K562 (cell line): ENCODE data around the gene AKAP7. TPM values are rescaled to one million over a fixed set of nuclear protein-coding genes. Genes with fewer than 3 reads are reported as not detected.

Experiments used
- ATAC-seq: fragments of 200-7000 bp; cut with Tn5 transposase; 3 replicates; pipeline ENCODE4 v1.9.1; 2020; ENCODE audit warnings: moderate library complexity
- BruUV-seq: library from RNA; stranded (reverse); fragments of 400-500 nt; replicated peaks from 2 replicates; lab custom pipeline; 2021; lab: Mats Ljungman, UMichigan
- CTCF ChIA-PET: fragments of 300-600 bp; formaldehyde crosslinking; extraction: SDS; loops from one replicate; lab custom pipeline; 2021; ENCODE audit warnings: low intra/inter-chr PET ratio; lab: Yijun Ruan, JAX
- POLR2A ChIA-PET: fragments of 300-600, 350-650 bp; sonication (Branson Sonifier 250); formaldehyde crosslinking; extraction: SDS; loops from one replicate; lab custom pipeline; 2021; ENCODE audit warnings: antibody characterized with exemption, inconsistent platforms; lab: Yijun Ruan, JAX
- DNase-seq, 4 experiments: peaks; one replicate each; pipeline versions ENCODE4 v3.0.0 to v3.0.0-alpha.2; 2011 to 2018; ENCODE audit warnings: low spot score in 3 of 4, mixed read lengths in 3 of 4; ENCODE audit errors: extremely low read depth in 1 of 4
- FAIRE-seq: peaks from 2 replicates; lab custom pipeline; 2011; peaks lifted over from hg19 to GRCh38; lab: Jason Lieb, UNC
- H2AFZ ChIP-seq: 2 replicates; pipeline ENCODE4 v1.6.0; 2011; ENCODE audit warnings: low read depth, low read length, control low read depth, inconsistent platforms
- H3K27ac ChIP-seq: fragments of 200-600 bp; 3 replicates; pipeline ENCODE4 v1.8.0; 2011; ENCODE audit warnings: low read depth, mild to moderate bottlenecking, control low read depth, inconsistent platforms, low read length, moderate library complexity, mixed read lengths; ENCODE audit errors: extremely low read depth
- H3K27me3 ChIP-seq, 2 experiments: fragments of 300-600 bp in 1 of 2; 2 replicates in 1 of 2; 3 replicates in 1 of 2; pipeline versions ENCODE4 v1.6.0 to v1.8.0; 2011; ENCODE audit warnings: inconsistent platforms in 2 of 2, low read length in 2 of 2, mild to moderate bottlenecking in 1 of 2, mixed read lengths in 1 of 2, moderate library complexity in 1 of 2; ENCODE audit not compliant: control insufficient read depth in 2 of 2, insufficient read depth in 2 of 2
- H3K36me3 ChIP-seq: fragments of 300-600 bp; 3 replicates; pipeline ENCODE4 v1.8.0; 2011; ENCODE audit warnings: mild to moderate bottlenecking, low read length, inconsistent platforms; ENCODE audit not compliant: control insufficient read depth, insufficient read depth
- H3K4me1 ChIP-seq, 2 experiments: fragments of 200-600 bp in 1 of 2; replicated peaks in 1 of 2; 2 replicates in 1 of 2; 3 replicates in 1 of 2; pipeline versions ENCODE4 v1.5.1 to v1.8.0; 2011; ENCODE audit warnings: inconsistent platforms in 2 of 2, low read length in 2 of 2, mild to moderate bottlenecking in 1 of 2, mixed read lengths in 1 of 2, moderate library complexity in 1 of 2; ENCODE audit not compliant: control insufficient read depth in 2 of 2, insufficient read depth in 2 of 2
- H3K4me2 ChIP-seq: 2 replicates; pipeline ENCODE4 v1.6.1; 2011; ENCODE audit warnings: low read length, control low read depth, inconsistent platforms, mixed read lengths; ENCODE audit not compliant: insufficient read depth
- H3K4me3 ChIP-seq: fragments of 200-600 bp; sonication (generic), shearing (Covaris generic); 2 replicates; pipeline ENCODE4 v1.5.1; 2016; ENCODE audit warnings: control low read depth, inconsistent platforms
- H3K79me2 ChIP-seq: fragments of 200-600 bp; 3 replicates; pipeline ENCODE4 v1.8.0; 2011; ENCODE audit warnings: low read length, inconsistent platforms; ENCODE audit not compliant: control insufficient read depth, insufficient read depth
- H3K9ac ChIP-seq, 2 experiments: 2 replicates each; pipeline versions ENCODE4 v1.6.0 to v1.6.1; 2011; ENCODE audit warnings: low read depth in 2 of 2, low read length in 2 of 2, control low read depth in 1 of 2, inconsistent platforms in 1 of 2, mild to moderate bottlenecking in 1 of 2, mixed read lengths in 1 of 2; ENCODE audit not compliant: insufficient read depth in 1 of 2
- H3K9me1 ChIP-seq: one replicate; pipeline ENCODE4 v1.6.0; 2011; ENCODE audit warnings: inconsistent platforms, mild to moderate bottlenecking, low read length, moderate library complexity; ENCODE audit not compliant: control insufficient read depth, insufficient read depth
- H3K9me3 ChIP-seq: replicated peaks from 2 replicates; pipeline ENCODE4 v1.5.1; 2011; ENCODE audit warnings: low read depth, low read length, inconsistent platforms; ENCODE audit not compliant: control insufficient read depth, insufficient read depth
- H4K20me1 ChIP-seq: replicated peaks from 2 replicates; pipeline ENCODE4 v1.6.1; 2011; ENCODE audit warnings: low read length, inconsistent platforms, mixed read lengths; ENCODE audit not compliant: control insufficient read depth, insufficient read depth
- ETV1 ChIP-seq: fragments of 450-650 bp; conservative IDR thresholded peaks from 2 replicates; pipeline ENCODE4 v1.6.1; 2016; ENCODE audit warnings: missing genetic modification characterization, control low read depth, low read depth, missing compliant biosample characterization
- ILK ChIP-seq: fragments of 450-650 bp; IDR thresholded peaks from 2 replicates; pipeline ENCODE4 v1.6.1; 2016; ENCODE audit warnings: missing genetic modification characterization, low read depth, mild to moderate bottlenecking, missing compliant biosample characterization, moderate library complexity, borderline replicate concordance
- POLR2B ChIP-seq: fragments of 450-650 bp; IDR thresholded peaks from 2 replicates; pipeline ENCODE4 v1.6.1; 2018; ENCODE audit warnings: low read depth; ENCODE audit not compliant: partially characterized antibody
- POLR3G ChIP-seq: IDR thresholded peaks from 2 replicates; pipeline ENCODE4 v1.6.1; 2011; ENCODE audit not compliant: insufficient read length, insufficient replicate concordance; ENCODE audit errors: extremely low read depth
- SIRT6 ChIP-seq: IDR thresholded peaks from one replicate; pipeline ENCODE4 v1.6.1; 2012; ENCODE audit warnings: low read depth, mild to moderate bottlenecking, control low read depth, inconsistent platforms, low read length, moderate library complexity
- SOX6 ChIP-seq: fragments of 450-650 bp; IDR thresholded peaks from 2 replicates; pipeline ENCODE4 v1.6.1; 2014; ENCODE audit warnings: mild to moderate bottlenecking
- TEAD2 ChIP-seq: fragments of 450-650 bp; IDR thresholded peaks from 2 replicates; pipeline ENCODE4 v1.6.1; 2016; ENCODE audit warnings: missing genetic modification characterization, control low read depth, missing compliant biosample characterization
- ZBTB8A ChIP-seq: fragments of 450-650 bp; IDR thresholded peaks from 2 replicates; pipeline ENCODE4 v1.6.1; 2018; ENCODE audit warnings: mild to moderate bottlenecking, moderate library complexity; ENCODE audit not compliant: partially characterized antibody
- ZNF830 ChIP-seq: fragments of 250-450 bp; sonication (Bioruptor Pico); IDR thresholded peaks from 2 replicates; pipeline ENCODE4 v1.5.0; 2021; ENCODE audit warnings: mild to moderate bottlenecking
- WGBS: fragments of 100-300 bp; shearing (Covaris generic); methylation state at CpG from one replicate; pipeline ENCODE4 v1.1.6; 2016; ENCODE audit warnings: low coverage, mixed read lengths; ENCODE audit not compliant: insufficient coverage; ENCODE audit errors: missing lambda C conversion rate; 5-methylcytosine and 5-hydroxymethylcytosine counted together
- in situ Hi-C: fragments of 300-500 bp; cut with MboI; formaldehyde crosslinking; loops from 4 replicates; pipeline ENCODE4 v1.15.0; 2018; ENCODE audit warnings: inconsistent platforms, mixed read lengths
- intact Hi-C: fragments of 100-400 bp; cut with micrococcal nuclease; formaldehyde crosslinking; loops from 2 replicates; pipeline ENCODE4 v1.14.2; 2022
- polyA plus RNA-seq, 8 experiments: library from polyadenylated mRNA; depleted of rRNA in 4 of 8; stranded (reverse) in 5 of 8; unstranded in 3 of 8; fragments of >200 nt; fragmentation: Nextera tagmentation in 2 of 8; fragmentation: Illumina TruSeq in 1 of 8; extraction: Ambion mirVana in 2 of 8; extraction: Trizol in 1 of 8; gene quantifications; 2 replicates each; pipeline versions ENCODE4 v1.2.1 to v1.2.3, GENCODE V29; 2011 to 2014; ENCODE audit warnings: inconsistent platforms in 1 of 8, missing spikeins in 1 of 8
- total RNA-seq, 7 experiments: library from RNA; depleted of rRNA in 6 of 7; stranded (reverse); fragments of >200 nt in 6 of 7; fragmentation: Illumina TruSeq in 2 of 7; extraction: Trizol in 2 of 7; gene quantifications; 2 replicates each; pipeline versions ENCODE4 v1.2.1 to v1.2.3, GENCODE V29; 2011 to 2021; ENCODE audit warnings: low replicate concordance in 1 of 7
- TF ChIP-seq, protein P1 (sequence below): sonication (generic); formaldehyde crosslinking; IDR thresholded peaks from 2 replicates; pipeline ENCODE4 v1.8.1; 2023; ENCODE audit warnings: mild to moderate bottlenecking, missing genetic modification reagents
- TF ChIP-seq, protein P2 (sequence below): fragments of 450-650 bp; formaldehyde crosslinking; IDR thresholded peaks from 2 replicates; pipeline ENCODE4 v1.4.0; 2020; ENCODE audit warnings: mild to moderate bottlenecking, moderate library complexity
- TF ChIP-seq, protein P3 (sequence below): sonication (generic); formaldehyde crosslinking; IDR thresholded peaks from 2 replicates; pipeline ENCODE4 v1.9.0; 2022; ENCODE audit warnings: mild to moderate bottlenecking, missing genetic modification reagents

Gene AKAP7
- total and polyA plus RNA-seq, 9 of the 15 experiments (the other 6 are each of a cell fraction or from before 2014, with no cell fraction given), result 0.82 to 2.6 (median 1.6) TPM

DNA sequence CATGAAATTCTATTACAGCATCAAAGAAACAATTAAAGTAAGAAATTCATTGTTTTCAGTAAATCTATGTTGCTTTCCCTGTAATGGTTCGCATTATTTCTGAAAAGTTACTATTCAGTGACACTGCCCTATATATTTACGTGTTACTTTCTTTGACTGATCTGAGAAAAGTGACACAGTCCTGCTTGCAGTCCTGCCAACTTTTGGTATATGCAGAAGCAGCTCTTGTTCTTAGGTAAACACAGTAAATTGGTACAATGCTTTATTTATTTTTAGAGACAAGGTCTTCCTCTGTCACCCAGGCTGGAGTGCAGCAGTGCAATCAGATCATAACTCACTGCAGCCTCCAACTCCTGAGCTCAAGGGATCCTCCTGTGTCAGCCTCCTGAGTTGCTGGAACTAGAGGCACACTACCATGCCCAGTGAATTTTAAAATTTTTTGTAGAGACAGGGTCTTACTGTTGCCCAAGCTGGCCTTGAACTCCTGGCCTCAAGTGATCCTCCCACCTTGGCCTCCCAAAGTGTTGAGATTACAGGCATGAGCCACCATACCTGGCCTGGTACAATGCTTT is 151.3 kb downstream of the AKAP7 start (continued):
- TF ChIP-seq ZBTB8A, result no peak
- TF ChIP-seq POLR3G, result no peak

DNA sequence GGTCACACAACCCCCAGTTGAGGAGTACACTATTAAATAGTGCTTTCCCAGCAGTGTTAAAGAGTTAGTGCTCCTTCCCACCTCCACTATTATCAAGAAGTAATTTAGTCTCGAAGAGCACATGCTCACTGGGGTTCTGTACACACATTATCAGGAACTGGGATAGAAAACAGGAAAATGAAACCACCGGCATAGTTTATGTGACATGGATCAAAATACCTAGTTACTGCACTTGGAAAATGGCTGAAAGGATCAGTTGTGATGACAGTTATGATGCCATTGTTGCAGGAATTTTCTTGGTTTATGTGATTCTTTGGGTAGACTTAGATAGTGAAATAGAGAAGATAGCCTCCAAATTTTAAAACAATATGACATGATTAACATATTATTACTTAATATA is 152.9 kb downstream of the AKAP7 start:
- ATAC-seq, result no peak
- Histone ChIP-seq H3K4me3 (no peak overlapping the region), H3K79me2 (no peaks in the 10 kb centered on the region), H3K27ac (no peak overlapping the region), H4K20me1 (no peaks in the 10 kb centered on the region), H3K9ac (no peak overlapping the region), H3K9me3 (no peaks in the 10 kb centered on the region), H3K27me3 (0 out of 5 replicates have a peak, but pooled peaks cover 0 to 1% of the 10 kb centered on the region in 2 experiments), H3K9me1 (no peaks in the 10 kb centered on the region), H3K4me2 (no peak overlapping the region), H2AFZ (no peak overlapping the region), H3K36me3 (no peaks in the 10 kb centered on the region), H3K4me1 (no peaks in the 10 kb centered on the region)
- intact Hi-C loops (no loop called here), in situ Hi-C loops (no loop called here)
- no TSS peak for BruUV-seq
- CTCF ChIA-PET, result no interaction called here
- no peak for FAIRE-seq
- POLR2A ChIA-PET, result no interaction called here
- DNase-seq, result no peak
- WGBS, result 0% methylated on average over 2 of the region's 2 CpGs
- no peak for TF ChIP-seq ZNF830
- no peak for TF ChIP-seq ILK (tag)
- no peak for TF ChIP-seq POLR2B
- no peak for TF ChIP-seq TEAD2 (tag)
- no peak for TF ChIP-seq ETV1 (tag)
- TF ChIP-seq SIRT6, result no peak
- TF ChIP-seq, protein P1, sequence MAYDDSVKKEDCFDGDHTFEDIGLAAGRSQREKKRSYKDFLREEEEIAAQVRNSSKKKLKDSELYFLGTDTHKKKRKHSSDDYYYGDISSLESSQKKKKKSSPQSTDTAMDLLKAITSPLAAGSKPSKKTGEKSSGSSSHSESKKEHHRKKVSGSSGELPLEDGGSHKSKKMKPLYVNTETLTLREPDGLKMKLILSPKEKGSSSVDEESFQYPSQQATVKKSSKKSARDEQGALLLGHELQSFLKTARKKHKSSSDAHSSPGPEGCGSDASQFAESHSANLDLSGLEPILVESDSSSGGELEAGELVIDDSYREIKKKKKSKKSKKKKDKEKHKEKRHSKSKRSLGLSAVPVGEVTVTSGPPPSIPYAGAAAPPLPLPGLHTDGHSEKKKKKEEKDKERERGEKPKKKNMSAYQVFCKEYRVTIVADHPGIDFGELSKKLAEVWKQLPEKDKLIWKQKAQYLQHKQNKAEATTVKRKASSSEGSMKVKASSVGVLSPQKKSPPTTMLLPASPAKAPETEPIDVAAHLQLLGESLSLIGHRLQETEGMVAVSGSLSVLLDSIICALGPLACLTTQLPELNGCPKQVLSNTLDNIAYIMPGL (CRISPR knock-in tag), result no peak
- TF ChIP-seq, protein P2, sequence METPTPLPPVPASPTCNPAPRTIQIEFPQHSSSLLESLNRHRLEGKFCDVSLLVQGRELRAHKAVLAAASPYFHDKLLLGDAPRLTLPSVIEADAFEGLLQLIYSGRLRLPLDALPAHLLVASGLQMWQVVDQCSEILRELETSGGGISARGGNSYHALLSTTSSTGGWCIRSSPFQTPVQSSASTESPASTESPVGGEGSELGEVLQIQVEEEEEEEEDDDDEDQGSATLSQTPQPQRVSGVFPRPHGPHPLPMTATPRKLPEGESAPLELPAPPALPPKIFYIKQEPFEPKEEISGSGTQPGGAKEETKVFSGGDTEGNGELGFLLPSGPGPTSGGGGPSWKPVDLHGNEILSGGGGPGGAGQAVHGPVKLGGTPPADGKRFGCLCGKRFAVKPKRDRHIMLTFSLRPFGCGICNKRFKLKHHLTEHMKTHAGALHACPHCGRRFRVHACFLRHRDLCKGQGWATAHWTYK (CRISPR knock-in tag), result no peak
- TF ChIP-seq SOX6, result no peak
- TF ChIP-seq, protein P3, sequence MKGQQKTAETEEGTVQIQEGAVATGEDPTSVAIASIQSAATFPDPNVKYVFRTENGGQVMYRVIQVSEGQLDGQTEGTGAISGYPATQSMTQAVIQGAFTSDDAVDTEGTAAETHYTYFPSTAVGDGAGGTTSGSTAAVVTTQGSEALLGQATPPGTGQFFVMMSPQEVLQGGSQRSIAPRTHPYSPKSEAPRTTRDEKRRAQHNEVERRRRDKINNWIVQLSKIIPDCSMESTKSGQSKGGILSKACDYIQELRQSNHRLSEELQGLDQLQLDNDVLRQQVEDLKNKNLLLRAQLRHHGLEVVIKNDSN (CRISPR knock-in tag), result no peak
